ENCODE measurements around the gene HJURP.

HJURP gene

GRCh38 chr2:233803994-233804393 lies 50.3 kb downstream of the HJURP start:
- H3K36me3 ChIP-seq (ENCODE audit: control insufficient read depth in 2 of 2, insufficient read depth in 2 of 2, low read length in 2 of 2) = no peaks in the 10 kb centered on the region
- no peak overlapping the region for H3K27ac ChIP-seq (ENCODE audit: low read depth in 2 of 2, low read length in 2 of 2)
- no peaks in the 10 kb centered on the region for H3K4me1 ChIP-seq (ENCODE audit: control insufficient read depth in 2 of 2, insufficient read depth in 2 of 2, low read length in 2 of 2)
- H3K9ac ChIP-seq (ENCODE audit: low read depth in 1 of 2, low read length in 2 of 2) = no peak overlapping the region
- H3K4me3 ChIP-seq (ENCODE audit: low read length in 2 of 2) = no peak overlapping the region
- no peaks in the 10 kb centered on the region for H3K9me3 ChIP-seq (ENCODE audit: control insufficient read depth in 2 of 2, low read length in 2 of 2)
- peaks cover 6 to 9% of the 10 kb centered on the region in 2 donors for H3K27me3 ChIP-seq (ENCODE audit: control insufficient read depth in 2 of 2, insufficient read depth in 2 of 2, low read length in 2 of 2)

GRCh38 chr2:233803292-233803911 lies 50.9 kb downstream of the HJURP start:
- no peaks in the 10 kb centered on the region for H3K4me1 ChIP-seq (ENCODE audit: control insufficient read depth in 2 of 2, insufficient read depth in 2 of 2, low read length in 2 of 2)

GRCh38 chr2:233802132-233802815 lies 52.1 kb downstream of the HJURP start:
- no peak overlapping the region for H3K4me3 ChIP-seq (ENCODE audit: low read length in 2 of 2)
- no peaks in the 10 kb centered on the region for H3K9me3 ChIP-seq (ENCODE audit: control insufficient read depth in 2 of 2, low read length in 2 of 2)
- no peak overlapping the region for H3K9ac ChIP-seq (ENCODE audit: low read depth in 1 of 2, low read length in 2 of 2)
- H3K4me1 ChIP-seq (ENCODE audit: control insufficient read depth in 2 of 2, insufficient read depth in 2 of 2, low read length in 2 of 2) = no peaks in the 10 kb centered on the region
- H3K27ac ChIP-seq (ENCODE audit: low read depth in 2 of 2, low read length in 2 of 2) = no peak overlapping the region
- H3K36me3 ChIP-seq (ENCODE audit: control insufficient read depth in 2 of 2, insufficient read depth in 2 of 2, low read length in 2 of 2) = no peaks in the 10 kb centered on the region
- peaks cover 0 to 9% of the 10 kb centered on the region in 2 donors for H3K27me3 ChIP-seq (ENCODE audit: control insufficient read depth in 2 of 2, insufficient read depth in 2 of 2, low read length in 2 of 2)

More at GRCh38 chr2:233803292-233803911, 50.9 kb downstream of the HJURP start:
- Histone ChIP-seq H3K36me3 (ENCODE audit: control insufficient read depth in 2 of 2, insufficient read depth in 2 of 2, low read length in 2 of 2) (no peaks in the 10 kb centered on the region), H3K4me3 (ENCODE audit: low read length in 2 of 2) (no peak overlapping the region), H3K9me3 (ENCODE audit: control insufficient read depth in 2 of 2, low read length in 2 of 2) (no peaks in the 10 kb centered on the region), H3K27me3 (ENCODE audit: control insufficient read depth in 2 of 2, insufficient read depth in 2 of 2, low read length in 2 of 2) (peaks cover 3 to 9% of the 10 kb centered on the region in 2 donors), H3K27ac (ENCODE audit: low read depth in 2 of 2, low read length in 2 of 2) (no peak overlapping the region), H3K9ac (ENCODE audit: low read depth in 1 of 2, low read length in 2 of 2) (no peak overlapping the region)

GRCh38 chr2:233801357-233802131 lies 52.8 kb downstream of the HJURP start:
- H3K4me1 ChIP-seq (ENCODE audit: control insufficient read depth in 2 of 2, insufficient read depth in 2 of 2, low read length in 2 of 2) = no peaks in the 10 kb centered on the region
- no peak overlapping the region for H3K4me3 ChIP-seq (ENCODE audit: low read length in 2 of 2)
- H3K36me3 ChIP-seq (ENCODE audit: control insufficient read depth in 2 of 2, insufficient read depth in 2 of 2, low read length in 2 of 2) = no peaks in the 10 kb centered on the region
- peaks cover 0 to 9% of the 10 kb centered on the region in 2 donors for H3K27me3 ChIP-seq (ENCODE audit: control insufficient read depth in 2 of 2, insufficient read depth in 2 of 2, low read length in 2 of 2)
- H3K9me3 ChIP-seq (ENCODE audit: control insufficient read depth in 2 of 2, low read length in 2 of 2) = no peaks in the 10 kb centered on the region
- H3K9ac ChIP-seq (ENCODE audit: low read depth in 1 of 2, low read length in 2 of 2) = no peak overlapping the region
- H3K27ac ChIP-seq (ENCODE audit: low read depth in 2 of 2, low read length in 2 of 2) = no peak overlapping the region

GRCh38 chr2:233800208-233800607 lies 54.1 kb downstream of the HJURP start:
- no peak overlapping the region for H3K27ac ChIP-seq (ENCODE audit: low read depth in 2 of 2, low read length in 2 of 2)
- no peak overlapping the region for H3K4me3 ChIP-seq (ENCODE audit: low read length in 2 of 2)
- peaks cover 0 to 9% of the 10 kb centered on the region in 2 donors for H3K27me3 ChIP-seq (ENCODE audit: control insufficient read depth in 2 of 2, insufficient read depth in 2 of 2, low read length in 2 of 2)
- H3K9me3 ChIP-seq (ENCODE audit: control insufficient read depth in 2 of 2, low read length in 2 of 2) = no peaks in the 10 kb centered on the region
- H3K9ac ChIP-seq (ENCODE audit: low read depth in 1 of 2, low read length in 2 of 2) = no peak overlapping the region
- H3K36me3 ChIP-seq (ENCODE audit: control insufficient read depth in 2 of 2, insufficient read depth in 2 of 2, low read length in 2 of 2) = no peaks in the 10 kb centered on the region
- H3K4me1 ChIP-seq (ENCODE audit: control insufficient read depth in 2 of 2, insufficient read depth in 2 of 2, low read length in 2 of 2) = no peaks in the 10 kb centered on the region

- no peaks in the 10 kb centered on the region for H3K9me3 ChIP-seq (ENCODE audit: control insufficient read depth in 2 of 2, low read length in 2 of 2)
Measured at GRCh38 chr2:233799716-233800115, 54.6 kb downstream of the HJURP start.

GRCh38 chr2:233799087-233799665 lies 55.2 kb downstream of the HJURP start:
- H3K36me3 ChIP-seq (ENCODE audit: control insufficient read depth in 2 of 2, insufficient read depth in 2 of 2, low read length in 2 of 2) = no peaks in the 10 kb centered on the region
- H3K27ac ChIP-seq (ENCODE audit: low read depth in 2 of 2, low read length in 2 of 2) = no peak overlapping the region
- H3K4me1 ChIP-seq (ENCODE audit: control insufficient read depth in 2 of 2, insufficient read depth in 2 of 2, low read length in 2 of 2) = no peaks in the 10 kb centered on the region
- H3K27me3 ChIP-seq (ENCODE audit: control insufficient read depth in 2 of 2, insufficient read depth in 2 of 2, low read length in 2 of 2) = peaks cover 0 to 9% of the 10 kb centered on the region in 2 donors
- no peaks in the 10 kb centered on the region for H3K9me3 ChIP-seq (ENCODE audit: control insufficient read depth in 2 of 2, low read length in 2 of 2)
- H3K4me3 ChIP-seq (ENCODE audit: low read length in 2 of 2) = no peak overlapping the region
- H3K9ac ChIP-seq (ENCODE audit: low read depth in 1 of 2, low read length in 2 of 2) = no peak overlapping the region

More at GRCh38 chr2:233799716-233800115, 54.6 kb downstream of the HJURP start:
- no peaks in the 10 kb centered on the region for H3K4me1 ChIP-seq (ENCODE audit: control insufficient read depth in 2 of 2, insufficient read depth in 2 of 2, low read length in 2 of 2)
- no peak overlapping the region for H3K27ac ChIP-seq (ENCODE audit: low read depth in 2 of 2, low read length in 2 of 2)
- no peaks in the 10 kb centered on the region for H3K36me3 ChIP-seq (ENCODE audit: control insufficient read depth in 2 of 2, insufficient read depth in 2 of 2, low read length in 2 of 2)
- peaks cover 0 to 9% of the 10 kb centered on the region in 2 donors for H3K27me3 ChIP-seq (ENCODE audit: control insufficient read depth in 2 of 2, insufficient read depth in 2 of 2, low read length in 2 of 2)
- H3K9ac ChIP-seq (ENCODE audit: low read depth in 1 of 2, low read length in 2 of 2) = no peak overlapping the region
- H3K4me3 ChIP-seq (ENCODE audit: low read length in 2 of 2) = no peak overlapping the region

- H3K36me3 ChIP-seq (ENCODE audit: control insufficient read depth in 2 of 2, insufficient read depth in 2 of 2, low read length in 2 of 2) = no peaks in the 10 kb centered on the region
- no peak overlapping the region for H3K9ac ChIP-seq (ENCODE audit: low read depth in 1 of 2, low read length in 2 of 2)
- H3K4me3 ChIP-seq (ENCODE audit: low read length in 2 of 2) = no peak overlapping the region
- H3K27me3 ChIP-seq (ENCODE audit: control insufficient read depth in 2 of 2, insufficient read depth in 2 of 2, low read length in 2 of 2) = peaks cover 0 to 4% of the 10 kb centered on the region in 2 donors
- H3K9me3 ChIP-seq (ENCODE audit: control insufficient read depth in 2 of 2, low read length in 2 of 2) = no peaks in the 10 kb centered on the region
- no peaks in the 10 kb centered on the region for H3K4me1 ChIP-seq (ENCODE audit: control insufficient read depth in 2 of 2, insufficient read depth in 2 of 2, low read length in 2 of 2)
- no peak overlapping the region for H3K27ac ChIP-seq (ENCODE audit: low read depth in 2 of 2, low read length in 2 of 2)
Measured at GRCh38 chr2:233798335-233799086, 55.8 kb downstream of the HJURP start.

- H3K27me3 ChIP-seq (ENCODE audit: control insufficient read depth in 2 of 2, insufficient read depth in 2 of 2, low read length in 2 of 2) = peaks cover 0 to 3% of the 10 kb centered on the region in 2 donors
- H3K27ac ChIP-seq (ENCODE audit: low read depth in 2 of 2, low read length in 2 of 2) = no peak overlapping the region
- no peak overlapping the region for H3K4me3 ChIP-seq (ENCODE audit: low read length in 2 of 2)
- H3K36me3 ChIP-seq (ENCODE audit: control insufficient read depth in 2 of 2, insufficient read depth in 2 of 2, low read length in 2 of 2) = no peaks in the 10 kb centered on the region
- no peaks in the 10 kb centered on the region for H3K9me3 ChIP-seq (ENCODE audit: control insufficient read depth in 2 of 2, low read length in 2 of 2)
- H3K4me1 ChIP-seq (ENCODE audit: control insufficient read depth in 2 of 2, insufficient read depth in 2 of 2, low read length in 2 of 2) = no peaks in the 10 kb centered on the region
- H3K9ac ChIP-seq (ENCODE audit: low read depth in 1 of 2, low read length in 2 of 2) = no peak overlapping the region
Measured at GRCh38 chr2:233796254-233796653, 58.1 kb downstream of the HJURP start.

All from mucosa of rectum (tissue), 2 donors.